ENCODE measurements around the gene ZNF892. TPM values are rescaled to one million over a fixed set of nuclear protein-coding genes. Genes with fewer than 3 reads are reported as not detected.

The ZNF892 gene
- total and polyA plus RNA-seq, 2 donors (not counting 1 experiment from before 2014, with no cell fraction given), result 0.67 to 5.5 TPM

GRCh38 chr2:95181774-95182173, 25.5 kb upstream of the ZNF892 start:
- no peaks in the 10 kb centered on the region for H4K20me1 ChIP-seq (ENCODE audit: control insufficient read depth, insufficient read depth, low read length, poor library complexity, severe bottlenecking)
- no peak overlapping the region for H3K4me3 ChIP-seq (ENCODE audit: control extremely low read depth in 1 of 5, extremely low read depth in 1 of 5, insufficient read depth in 1 of 5, low read depth in 2 of 5, low read length in 4 of 5)
- H3K27ac ChIP-seq (ENCODE audit: low read length in 2 of 2), result no peak overlapping the region
- no peak overlapping the region for H3K4me2 ChIP-seq (replicated peaks; ENCODE audit: low read depth, low read length, poor library complexity, severe bottlenecking)
- TF ChIP-seq EZH2 (IDR thresholded peaks at IDR 0.05; ENCODE audit: borderline replicate concordance, insufficient read depth, low read depth, low read length, poor library complexity, severe bottlenecking) (no peak), CTCF (IDR thresholded peaks at IDR 0.05) (no peak)
- no peaks in the 10 kb centered on the region for H3K4me1 ChIP-seq (ENCODE audit: control insufficient read depth in 2 of 2, insufficient read depth in 2 of 2, low read length in 2 of 2)
- H3K9me3 Mint-ChIP-seq (ENCODE audit: insufficient read depth), result peaks cover 8% of the 10 kb centered on the region
- H3K36me3 ChIP-seq (replicated peaks in 1 of 2; ENCODE audit: control extremely low read depth in 1 of 2, control insufficient read depth in 1 of 2, extremely low read depth in 1 of 2, insufficient read depth in 2 of 2, low read length in 1 of 2), result peaks cover 0 to 39% of the 10 kb centered on the region in 2 experiments
- no peak overlapping the region for H3K9ac ChIP-seq (ENCODE audit: low read length)
- no peaks in the 10 kb centered on the region for H3K79me2 ChIP-seq (ENCODE audit: control insufficient read depth, insufficient read depth, low read length)
- DNase-seq (no peak), ATAC-seq (ENCODE audit: low read depth) (no peak)
- H3K4me1 Mint-ChIP-seq, result no peaks in the 10 kb centered on the region
- no peak overlapping the region for H3K4me3 Mint-ChIP-seq
- intact Hi-C loops (cut with micrococcal nuclease), result no loop called here
- peaks cover 1 to 26% (median 9%) of the 10 kb centered on the region in 3 donors for H3K9me3 ChIP-seq (ENCODE audit: control extremely low read depth in 1 of 3, control insufficient read depth in 2 of 3, insufficient read depth in 1 of 3, low read length in 2 of 3)
- H3K27me3 ChIP-seq (replicated peaks in 1 of 4; ENCODE audit: control extremely low read depth in 1 of 4, control insufficient read depth in 3 of 4, insufficient read depth in 4 of 4, low read length in 3 of 4), result no peaks in the 10 kb centered on the region
- CTCF ChIA-PET, result no interaction called here
- no peak overlapping the region for H3K27ac Mint-ChIP-seq
- POLR2A ChIA-PET, result no interaction called here
- no peaks in the 10 kb centered on the region for H3K27me3 Mint-ChIP-seq
- WGBS (ENCODE audit: insufficient coverage), result 98% methylated on average over 11 of the region's 18 CpGs
- H2AFZ ChIP-seq (ENCODE audit: insufficient read depth, low read depth, low read length, poor library complexity, severe bottlenecking), result no peak overlapping the region

- TF ChIP-seq EZH2 (IDR thresholded peaks at IDR 0.05; ENCODE audit: borderline replicate concordance, insufficient read depth, low read depth, low read length, poor library complexity, severe bottlenecking) (no peak), CTCF (IDR thresholded peaks at IDR 0.05) (no peak)
- H3K27ac Mint-ChIP-seq, result no peak overlapping the region
- Histone ChIP-seq H3K9ac (ENCODE audit: low read length) (no peak overlapping the region), H2AFZ (ENCODE audit: insufficient read depth, low read depth, low read length, poor library complexity, severe bottlenecking) (no peak overlapping the region), H4K20me1 (ENCODE audit: control insufficient read depth, insufficient read depth, low read length, poor library complexity, severe bottlenecking) (no peaks in the 10 kb centered on the region), H3K27ac (ENCODE audit: low read length in 2 of 2) (no peak overlapping the region), H3K36me3 (replicated peaks in 1 of 2; ENCODE audit: control extremely low read depth in 1 of 2, control insufficient read depth in 1 of 2, extremely low read depth in 1 of 2, insufficient read depth in 2 of 2, low read length in 1 of 2) (peaks cover 0 to 28% of the 10 kb centered on the region in 2 experiments), H3K4me2 (replicated peaks; ENCODE audit: low read depth, low read length, poor library complexity, severe bottlenecking) (no peak overlapping the region), H3K27me3 (replicated peaks in 1 of 4; ENCODE audit: control extremely low read depth in 1 of 4, control insufficient read depth in 3 of 4, insufficient read depth in 4 of 4, low read length in 3 of 4) (no peaks in the 10 kb centered on the region), H3K9me3 (ENCODE audit: control extremely low read depth in 1 of 3, control insufficient read depth in 2 of 3, insufficient read depth in 1 of 3, low read length in 2 of 3) (peaks cover 1 to 26% (median 9%) of the 10 kb centered on the region in 3 donors), H3K79me2 (ENCODE audit: control insufficient read depth, insufficient read depth, low read length) (no peaks in the 10 kb centered on the region), H3K4me1 (ENCODE audit: control insufficient read depth in 2 of 2, insufficient read depth in 2 of 2, low read length in 2 of 2) (no peaks in the 10 kb centered on the region), H3K4me3 (ENCODE audit: control extremely low read depth in 1 of 5, extremely low read depth in 1 of 5, insufficient read depth in 1 of 5, low read depth in 2 of 5, low read length in 4 of 5) (no peak overlapping the region)
- 100% methylated on average over 1 of the region's 3 CpGs for WGBS (ENCODE audit: insufficient coverage)
- H3K4me3 Mint-ChIP-seq, result no peak overlapping the region
- peaks cover 9% of the 10 kb centered on the region for H3K27me3 Mint-ChIP-seq
- ChIA-PET CTCF (no interaction called here), POLR2A (no interaction called here)
- ATAC-seq (ENCODE audit: low read depth), result no peak
- H3K9me3 Mint-ChIP-seq (ENCODE audit: insufficient read depth), result peaks cover 8% of the 10 kb centered on the region
- no peaks in the 10 kb centered on the region for H3K4me1 Mint-ChIP-seq
- no peak for DNase-seq
- intact Hi-C loops (cut with micrococcal nuclease), result no loop called here
These were observed 22.1 kb upstream of the ZNF892 start for GRCh38 chr2:95185197-95185596.
